NCI-H774 (cell line): ENCODE measurements around the gene ZMAT3.
"Not testable (repeated sequence)": the region's sequence is repeated elsewhere in the genome, so short reads cannot be mapped to it uniquely, and the experiment has no call there.

ENCODE experiments used
- DNase-seq: peaks from one replicate; lab custom pipeline; 2025; lab: John Stamatoyannopoulos, UW

The ZMAT3 gene

DNA sequence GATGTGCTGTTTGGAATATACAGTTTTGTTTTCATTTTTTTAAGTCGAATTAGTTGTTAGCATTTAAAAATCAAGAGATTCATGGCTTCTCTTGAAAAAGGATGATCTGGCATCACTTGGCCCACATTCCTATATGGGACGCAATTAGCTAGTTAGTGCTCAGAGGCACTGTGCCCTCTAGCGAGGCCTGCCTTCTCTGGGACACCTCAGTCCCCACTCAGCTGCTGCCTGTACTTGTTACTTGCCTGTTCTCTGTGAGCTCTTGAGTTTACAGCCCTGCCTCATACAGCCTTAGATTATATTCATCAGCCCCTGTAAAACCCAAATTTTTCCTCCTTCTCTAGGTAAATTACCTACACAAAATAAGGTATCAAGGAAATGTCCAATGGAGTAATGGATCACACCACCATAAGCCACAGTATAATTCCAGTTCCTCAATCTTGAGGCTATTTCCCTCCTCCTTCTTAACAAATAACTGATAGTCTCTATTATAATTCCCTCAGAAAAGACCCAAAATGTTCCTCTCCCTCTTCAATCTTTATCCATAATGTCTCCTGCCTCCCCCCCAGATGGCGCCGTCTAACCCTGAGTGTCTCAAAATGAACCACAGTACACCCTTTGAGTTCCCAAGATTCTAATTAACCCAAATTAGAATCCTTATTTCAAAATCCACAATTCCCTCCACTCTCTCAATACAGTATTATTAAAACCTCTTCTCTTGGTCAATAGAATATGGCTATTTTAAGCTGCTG is 2.7 kb downstream of the ZMAT3 start:
- DNase-seq, result no peak

DNA sequence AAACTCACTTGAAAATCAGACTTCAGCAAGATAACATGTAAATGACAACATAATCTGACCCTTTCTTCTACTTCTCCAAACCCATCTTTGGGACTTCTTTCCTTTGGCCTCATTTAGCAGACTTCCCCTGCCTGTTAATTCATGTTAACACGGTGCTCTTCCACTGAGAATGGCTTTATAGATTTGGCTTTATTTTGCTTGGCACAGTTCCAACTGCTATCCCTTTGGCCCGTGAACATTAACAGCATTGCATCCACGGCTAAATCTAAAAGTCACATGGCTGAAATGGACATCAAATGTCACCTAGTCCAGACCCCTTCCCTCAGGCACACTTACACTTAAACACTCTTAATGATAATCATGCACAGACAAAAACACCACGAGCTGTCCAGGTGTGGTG is 3.8 kb downstream of the ZMAT3 start:
- no peak for DNase-seq

DNA sequence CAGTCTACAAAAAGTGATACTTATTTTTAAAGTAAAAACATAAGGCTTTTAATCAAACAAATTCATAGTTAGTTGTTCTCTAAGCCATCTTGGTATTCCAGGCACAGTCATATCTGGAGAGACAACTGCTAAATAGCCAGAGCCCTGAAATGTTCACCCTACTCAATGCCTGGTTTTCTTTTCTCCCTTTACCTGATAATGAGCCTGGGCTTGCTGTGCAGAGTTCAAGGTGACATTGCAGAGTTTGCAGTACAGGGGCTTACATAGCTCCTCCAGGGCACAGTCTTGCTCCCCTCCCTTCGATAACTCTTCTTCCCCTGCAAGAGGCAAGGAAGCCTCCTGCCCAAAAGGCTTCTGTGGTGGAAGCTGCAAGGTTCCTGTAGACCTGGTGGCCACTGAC is 4.3 kb downstream of the ZMAT3 start:
- no peak for DNase-seq

DNA sequence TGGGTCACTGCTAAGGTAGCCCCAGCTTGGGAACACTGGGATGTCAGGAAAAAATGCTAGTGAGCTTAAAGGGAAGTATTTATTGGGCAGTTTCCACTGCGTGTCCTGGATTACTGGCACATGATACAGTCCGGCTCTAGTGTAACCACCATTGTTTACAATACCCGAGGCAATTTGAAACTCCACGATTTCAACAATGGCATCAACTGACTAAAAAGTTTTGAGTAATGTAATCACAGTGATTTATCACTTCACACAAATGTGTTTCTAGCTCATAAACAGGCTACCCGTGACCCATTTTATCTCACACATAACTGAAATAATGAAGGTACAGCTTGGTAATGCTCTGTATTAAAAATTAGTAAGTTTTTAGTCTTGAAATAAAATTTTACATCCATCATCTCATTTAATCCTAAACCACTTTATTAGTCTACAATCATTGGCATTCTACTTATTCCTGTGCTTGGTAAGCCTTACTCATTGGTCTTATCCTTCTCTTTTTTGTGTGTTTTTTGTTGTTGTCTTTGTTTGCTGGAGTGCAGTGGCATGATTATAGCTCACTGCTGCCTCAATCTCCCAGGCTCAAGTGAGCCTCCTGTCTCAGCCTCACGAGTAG is 7.6 kb downstream of the ZMAT3 start:
- no peak for DNase-seq

DNA sequence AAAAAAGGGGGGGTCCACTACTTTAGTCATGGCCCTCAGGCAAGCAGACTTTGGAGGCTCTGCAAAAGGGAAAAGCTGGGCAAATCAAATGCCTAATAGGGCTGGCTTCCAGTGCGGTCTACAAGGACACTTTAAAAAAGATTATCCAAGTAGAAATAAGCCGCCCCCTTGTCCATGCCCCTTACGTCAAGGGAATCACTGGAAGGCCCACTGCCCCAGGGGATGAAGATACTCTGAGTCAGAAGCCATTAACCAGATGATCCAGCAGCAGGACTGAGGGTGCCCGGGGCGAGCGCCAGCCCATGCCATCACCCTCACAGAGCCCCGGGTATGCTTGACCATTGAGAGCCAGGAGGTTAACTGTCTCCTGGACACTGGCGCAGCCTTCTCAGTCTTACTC is 15.3 kb downstream of the ZMAT3 start:
- no peak for DNase-seq

DNA sequence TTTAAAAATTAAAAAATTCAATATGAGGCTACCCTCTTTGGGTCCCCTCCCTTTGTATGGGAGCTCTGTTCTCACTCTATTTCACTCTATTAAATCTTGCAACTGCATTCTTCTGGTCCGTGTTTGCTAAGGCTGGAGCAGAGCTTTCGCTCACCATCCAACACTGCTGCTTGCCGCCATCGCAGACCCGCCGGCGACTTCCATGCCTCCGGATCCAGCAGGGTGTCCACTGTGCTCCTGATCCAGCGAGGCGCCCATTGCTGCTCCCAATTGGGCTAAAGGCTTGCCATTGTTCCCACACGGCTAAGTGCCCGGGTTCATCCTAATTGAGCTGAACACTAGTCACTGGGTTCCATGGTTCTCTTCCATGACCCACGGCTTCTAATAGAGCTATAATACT is 17.0 kb downstream of the ZMAT3 start:
- DNase-seq, result not testable (repeated sequence)

DNA sequence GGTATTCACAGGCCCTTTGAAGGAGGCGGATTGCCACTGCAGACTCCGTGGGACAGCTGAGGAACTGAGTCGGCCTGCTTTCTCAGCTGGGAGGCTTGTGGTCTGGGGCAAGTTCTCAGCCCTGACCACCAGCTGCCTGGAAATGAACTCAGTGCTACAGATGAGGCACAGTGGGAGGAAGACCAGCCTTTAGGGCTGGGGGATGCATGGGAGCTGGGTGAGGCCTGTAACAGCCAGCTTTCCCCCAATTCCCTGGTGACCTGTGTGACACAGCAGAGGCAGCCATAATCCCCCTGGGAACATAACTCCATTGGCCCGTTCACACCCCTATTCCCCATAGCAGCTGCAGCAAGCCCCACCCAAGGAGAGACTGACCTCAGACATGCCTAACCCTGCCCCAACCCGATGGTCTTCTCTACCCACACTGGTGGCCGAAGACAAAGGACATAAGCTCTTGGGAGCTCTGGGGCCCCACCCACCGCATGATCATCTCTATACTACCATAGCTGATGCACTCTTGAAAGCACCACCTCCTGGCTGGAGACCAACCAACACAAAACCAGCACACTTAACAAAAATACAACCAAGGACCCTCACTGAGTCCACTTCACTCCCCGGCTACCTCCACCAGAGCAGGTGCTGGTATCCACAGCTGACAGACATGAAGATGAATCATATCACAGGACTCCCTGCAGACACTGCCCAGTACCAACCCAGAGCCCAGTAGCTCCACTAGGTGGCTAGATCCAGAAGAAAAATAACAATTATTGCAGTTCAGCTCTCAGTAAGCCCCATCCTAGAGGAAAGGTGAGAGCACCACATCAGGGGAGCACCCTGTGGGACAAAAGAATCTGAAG is 24.9 kb downstream of the ZMAT3 start:
- no peak for DNase-seq

DNA sequence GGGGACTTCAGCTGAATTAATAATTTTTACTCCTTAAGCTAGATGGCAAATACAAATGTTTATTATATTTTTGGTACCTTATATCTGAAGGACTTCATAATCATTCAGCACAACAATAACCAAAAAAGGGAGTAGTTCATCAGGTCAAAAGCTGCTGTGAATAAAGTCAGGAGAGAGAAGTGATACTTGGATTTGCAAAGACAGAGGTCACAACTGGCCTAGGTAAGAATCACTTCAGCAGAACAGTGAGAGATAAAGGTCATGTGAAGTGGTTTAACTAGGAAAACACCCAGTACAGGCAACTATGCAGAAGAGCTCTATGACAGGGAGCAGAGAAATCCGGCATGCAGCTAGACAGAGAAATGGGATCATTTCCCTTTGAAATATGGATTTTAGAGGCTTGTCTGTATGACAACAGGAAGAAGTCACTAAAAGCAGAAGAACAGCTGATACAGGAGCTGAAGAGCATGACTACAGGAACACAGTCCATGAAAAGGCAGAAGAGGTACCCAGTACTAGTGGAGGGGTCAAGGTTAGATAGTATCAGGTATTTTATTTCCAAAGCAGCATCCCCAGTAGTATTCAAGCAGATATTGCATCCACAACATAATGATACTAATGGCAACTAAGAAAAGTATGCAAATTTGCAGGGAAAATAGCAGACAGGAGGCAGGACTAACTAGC is 25.7 kb downstream of the ZMAT3 start:
- no peak for DNase-seq

DNA sequence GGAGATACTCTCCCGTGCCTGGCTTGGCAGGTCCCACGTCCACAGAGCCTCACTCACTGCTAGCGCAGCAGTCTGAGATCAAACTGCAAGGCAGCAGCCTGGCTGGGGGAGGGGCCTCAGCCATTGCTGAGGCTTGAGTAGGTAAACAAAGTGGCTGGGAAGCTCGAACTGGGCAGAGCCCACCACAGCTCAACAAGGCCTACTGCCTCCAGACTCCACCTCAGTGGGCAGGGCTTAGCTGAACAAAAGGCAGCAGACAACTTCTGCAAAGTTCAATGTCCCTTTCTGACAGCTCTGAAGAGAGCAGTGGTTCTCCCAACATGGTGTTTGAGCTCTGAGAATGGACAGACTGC is 32.7 kb downstream of the ZMAT3 start:
- not testable (repeated sequence) for DNase-seq

DNA sequence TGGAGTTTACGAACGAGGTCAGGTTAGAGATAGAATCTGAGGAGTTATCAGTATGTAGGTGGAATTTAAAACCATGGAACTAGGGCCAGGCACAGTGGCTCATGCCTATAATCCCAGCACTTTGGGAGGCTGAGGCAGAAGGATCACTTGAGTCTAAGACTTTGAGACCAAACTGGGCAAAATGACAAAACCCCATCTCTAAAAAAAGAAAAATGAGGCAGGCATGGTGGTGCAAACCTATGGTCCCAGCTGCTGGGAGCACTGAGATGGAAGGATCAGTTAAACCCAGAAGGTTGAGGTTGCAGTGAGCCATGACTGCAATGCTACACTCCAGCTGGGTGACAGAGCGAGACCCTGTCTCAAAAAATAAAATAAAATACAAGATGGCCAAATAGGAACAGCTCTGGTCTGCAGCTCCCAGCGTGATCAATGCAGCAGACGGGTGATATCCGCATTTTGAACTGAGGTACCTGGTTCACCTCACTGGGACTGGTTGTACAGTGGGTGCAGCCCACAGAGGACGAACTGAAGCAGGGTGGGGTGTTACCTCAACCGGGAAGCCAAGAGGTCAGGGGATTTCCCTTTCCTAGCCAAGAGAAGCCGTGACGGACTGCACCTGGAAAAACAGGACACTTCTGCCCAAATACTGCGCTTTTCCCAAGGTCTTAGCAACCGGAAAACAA is 33.3 kb downstream of the ZMAT3 start:
- no peak for DNase-seq

DNA sequence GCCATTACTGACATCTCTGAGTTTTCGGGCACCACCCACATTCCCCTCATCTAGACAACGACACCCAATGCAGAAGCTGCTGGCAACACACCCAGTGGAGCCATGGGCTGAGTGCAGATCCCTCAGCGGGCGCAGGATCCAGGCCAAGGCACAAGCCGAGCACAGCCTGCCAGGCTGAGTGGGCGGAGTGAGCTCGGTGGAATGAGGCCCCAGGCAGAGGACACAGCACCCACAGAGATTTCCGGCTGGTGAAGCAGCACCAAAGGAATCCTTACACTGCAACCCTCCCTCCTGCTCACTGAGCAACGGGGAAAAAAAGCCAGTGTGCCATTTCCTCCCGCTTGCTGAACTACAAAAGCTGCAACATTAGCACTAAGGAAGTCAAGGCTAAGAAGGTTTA is 34.3 kb downstream of the ZMAT3 start:
- DNase-seq, result no peak

DNA sequence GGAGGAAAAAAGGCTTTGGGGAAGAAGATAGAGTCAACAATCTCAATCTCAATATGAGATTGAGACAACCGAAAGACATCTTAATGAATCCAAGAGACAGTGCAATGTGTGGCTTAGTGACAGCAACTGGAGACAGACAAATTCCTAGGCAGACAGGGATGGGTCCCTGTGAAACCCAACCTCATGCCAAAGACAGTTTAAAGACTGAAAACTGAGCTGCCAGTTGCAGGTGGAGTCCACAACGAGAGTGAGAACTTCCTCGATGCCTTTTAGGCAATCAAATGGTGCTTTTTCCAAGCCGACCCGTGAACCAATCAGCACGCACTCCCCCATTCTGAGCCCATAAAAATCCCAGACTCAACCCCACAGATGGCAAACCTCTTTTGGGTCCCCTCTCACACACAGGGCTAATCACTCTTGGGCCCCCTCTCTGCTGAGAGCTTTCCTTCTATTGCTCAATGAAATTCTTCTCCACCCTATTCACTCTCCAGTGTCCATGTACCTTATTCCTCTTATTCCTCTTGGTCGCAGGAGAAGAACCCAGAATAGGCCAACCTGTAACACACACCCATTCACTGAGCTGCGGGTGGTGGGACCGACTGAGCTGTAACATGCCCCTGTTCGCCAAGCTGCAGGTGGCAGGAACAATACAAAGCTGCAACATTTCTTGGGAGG is 34.8 kb downstream of the ZMAT3 start:
- DNase-seq, result no peak

DNA sequence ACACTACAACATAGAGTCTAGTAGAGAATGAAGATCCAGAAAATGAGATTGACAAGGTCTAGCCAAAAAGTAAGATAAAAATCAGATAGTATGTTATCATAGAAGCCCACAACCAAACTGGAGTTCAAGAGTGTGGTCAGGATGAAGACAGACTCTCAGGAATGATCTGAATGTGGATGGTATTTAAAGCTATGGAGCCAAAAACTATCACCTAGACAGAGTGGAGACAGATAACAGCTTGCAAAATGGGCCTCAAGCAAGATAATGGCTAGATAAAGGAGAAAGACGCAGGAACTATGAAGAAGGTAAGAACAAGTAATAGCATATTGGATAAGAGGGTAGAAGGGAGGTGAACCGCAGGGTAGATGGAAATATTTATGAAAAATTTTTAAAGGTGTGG is 35.4 kb downstream of the ZMAT3 start:
- no peak for DNase-seq

DNA sequence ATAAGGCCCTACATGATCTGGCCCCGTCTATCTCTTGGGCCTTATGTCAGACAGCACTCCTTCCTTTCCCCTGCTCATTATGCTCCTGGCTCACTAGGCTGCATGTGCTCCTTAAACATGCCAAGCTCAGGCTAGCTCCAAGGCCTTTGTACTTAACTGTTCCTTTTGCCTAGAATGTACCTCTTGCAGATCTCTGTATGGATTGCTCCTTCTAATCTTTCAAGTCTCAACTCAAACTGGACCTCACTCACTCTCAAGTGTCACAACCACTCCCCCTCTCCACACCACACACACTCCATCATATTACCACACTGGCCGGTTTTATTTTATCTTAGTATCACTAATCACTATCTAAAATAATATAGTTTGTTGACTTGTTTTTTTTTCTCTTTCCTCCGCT is 36.4 kb downstream of the ZMAT3 start:
- no peak for DNase-seq

DNA sequence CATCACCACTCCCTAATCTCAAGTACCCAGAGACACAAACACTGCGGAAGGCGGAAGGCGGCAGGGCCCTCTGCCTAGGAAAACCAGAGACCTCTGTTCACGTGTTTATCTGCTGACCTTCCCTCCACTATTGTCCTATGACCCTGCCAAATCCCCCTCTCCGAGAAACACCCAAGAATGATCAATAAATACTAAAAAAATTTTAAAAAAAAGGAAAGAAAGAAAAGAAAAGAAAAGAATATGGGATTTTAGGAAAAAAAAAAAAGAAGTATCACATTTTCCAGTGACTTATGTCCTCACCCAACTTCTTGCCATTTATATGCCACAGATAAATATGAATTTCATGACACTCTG is 38.3 kb downstream of the ZMAT3 start:
- not testable (repeated sequence) for DNase-seq

DNA sequence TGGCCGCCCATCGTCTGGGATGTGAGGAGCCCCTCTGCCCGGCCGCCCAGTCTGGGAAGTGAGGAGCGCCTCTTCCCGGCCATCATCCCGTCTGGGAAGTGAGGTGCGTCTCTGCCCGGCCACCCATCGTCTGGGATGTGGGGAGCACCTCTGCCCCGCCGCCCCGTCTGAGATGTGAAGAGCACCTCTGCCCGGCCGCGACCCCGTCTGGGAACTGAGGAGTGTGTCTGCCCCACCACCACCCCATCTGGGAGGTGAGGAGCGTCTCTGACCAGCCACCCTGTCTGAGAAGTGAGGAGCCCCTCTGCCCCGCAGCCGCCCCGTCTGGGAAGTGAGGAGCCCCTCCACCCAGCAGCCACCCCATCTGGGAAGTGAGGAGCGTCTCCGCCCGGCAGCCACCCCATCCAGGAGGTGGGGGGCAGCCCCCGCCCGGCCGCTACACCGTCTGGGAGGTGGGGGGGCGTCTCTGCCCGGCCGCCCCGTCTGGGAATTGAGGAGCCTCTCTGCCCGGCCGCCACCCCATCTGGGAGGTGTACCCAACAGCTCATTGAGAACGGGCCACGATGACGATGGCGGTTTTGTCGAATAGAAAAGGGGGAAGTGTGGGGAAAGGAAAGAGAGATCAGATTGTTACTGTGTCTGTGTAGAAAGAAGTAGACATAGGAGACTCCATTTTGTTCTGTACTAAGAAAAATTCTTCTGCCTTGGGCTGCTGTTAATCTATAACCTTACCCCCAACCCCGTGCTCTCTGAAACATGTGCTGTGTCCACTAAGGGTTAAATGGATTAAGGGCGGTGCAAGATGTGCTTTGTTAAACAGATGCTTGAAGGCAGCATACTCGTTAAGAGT is 38.9 kb downstream of the ZMAT3 start:
- DNase-seq, result not testable (repeated sequence)

DNA sequence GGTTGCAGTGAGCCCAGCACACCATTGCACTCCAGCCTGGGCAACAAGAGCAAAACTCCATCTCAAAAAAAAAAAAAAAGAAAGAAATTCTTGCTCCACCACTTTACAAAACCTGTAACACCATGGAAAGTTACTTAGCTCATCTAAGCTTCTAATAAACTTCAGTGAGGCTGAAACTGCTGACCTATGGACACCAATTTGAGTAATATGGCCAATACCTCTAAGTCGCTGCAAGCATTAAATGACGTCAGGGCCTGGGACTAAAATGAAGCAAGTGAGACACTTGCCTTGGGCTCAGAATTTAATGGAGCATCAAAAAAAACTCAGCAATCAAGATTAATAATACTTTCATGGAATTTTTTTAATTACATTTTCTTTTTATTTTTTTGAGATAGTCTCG is 42.5 kb downstream of the ZMAT3 start:
- DNase-seq, result no peak

DNA sequence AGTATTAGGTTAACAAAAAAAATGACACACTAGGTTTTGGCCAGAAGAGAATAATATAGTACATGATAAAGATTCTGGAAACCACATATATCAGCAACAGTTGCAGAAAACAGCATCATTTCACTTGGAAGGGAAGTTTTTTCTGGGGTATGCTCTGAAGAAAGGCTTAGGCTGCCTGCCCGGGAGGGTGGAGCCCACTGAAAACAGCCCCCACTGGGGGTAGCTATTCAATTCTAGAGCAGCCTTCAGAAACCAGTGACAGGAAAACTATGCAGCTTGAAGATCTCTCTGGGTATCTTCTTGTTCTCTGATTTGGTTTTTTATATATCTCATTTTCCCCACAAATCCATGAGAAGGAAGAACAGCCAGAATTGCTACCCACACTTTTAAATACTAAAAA is 43.2 kb downstream of the ZMAT3 start:
- no peak for DNase-seq

DNA sequence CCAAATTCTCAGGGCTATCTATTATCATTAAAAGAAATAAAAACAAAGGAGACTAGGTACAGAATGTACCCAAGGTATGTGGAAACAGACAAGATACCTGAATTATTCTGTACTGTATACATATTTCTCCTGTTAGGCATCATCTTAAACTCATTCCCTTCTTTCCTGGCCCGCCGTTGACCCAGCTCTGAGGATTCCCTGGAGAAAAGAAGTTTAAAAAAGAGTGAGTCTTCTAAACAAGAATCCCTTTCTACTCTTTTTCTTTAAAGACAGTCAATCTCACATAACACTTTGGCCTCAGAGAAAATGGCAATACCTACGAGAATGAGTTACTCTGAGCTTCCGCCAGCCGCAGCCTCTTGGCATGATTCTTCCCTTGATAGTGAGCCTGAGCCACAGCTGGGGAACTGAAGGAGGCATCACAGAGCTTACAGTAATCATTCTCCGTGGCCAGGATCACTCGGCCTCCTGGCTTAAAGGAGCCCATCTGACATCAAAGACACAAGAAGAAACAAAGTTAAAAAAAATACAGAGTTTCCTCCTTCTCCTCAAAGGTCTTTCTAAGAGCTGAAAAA is 44.2 kb downstream of the ZMAT3 start:
- no peak for DNase-seq

DNA sequence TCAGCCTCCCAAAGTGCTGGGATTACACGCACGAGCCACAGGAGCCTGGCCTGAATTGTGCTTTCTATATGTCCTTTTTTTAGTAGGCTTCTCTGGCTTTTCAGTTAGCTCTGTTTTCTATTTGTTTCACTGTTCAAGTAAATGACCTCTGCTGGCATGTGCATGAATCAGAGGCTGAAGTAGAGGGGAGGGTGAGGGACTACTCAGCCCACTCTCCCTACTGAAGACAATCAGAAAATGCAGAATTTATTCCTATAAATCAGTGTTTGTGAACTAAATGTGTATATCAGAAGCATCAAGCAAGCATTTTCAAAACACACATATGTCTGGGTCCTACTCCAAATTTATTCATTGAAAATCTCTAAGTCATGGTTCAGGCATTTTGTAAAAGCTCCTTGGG is 45.0 kb downstream of the ZMAT3 start:
- DNase-seq, result no peak
